Measurements from ENCODE around the gene GNB1. TPM values are rescaled to one million over a fixed set of nuclear protein-coding genes. Genes with fewer than 3 reads are reported as not detected.
A peak's percentile ranks its signal among the peaks of the same experiment; 100 is the strongest.

The GNB1 gene
- total and polyA plus RNA-seq, 8 donors: 49.6 to 195 (median 125) TPM

DNA sequence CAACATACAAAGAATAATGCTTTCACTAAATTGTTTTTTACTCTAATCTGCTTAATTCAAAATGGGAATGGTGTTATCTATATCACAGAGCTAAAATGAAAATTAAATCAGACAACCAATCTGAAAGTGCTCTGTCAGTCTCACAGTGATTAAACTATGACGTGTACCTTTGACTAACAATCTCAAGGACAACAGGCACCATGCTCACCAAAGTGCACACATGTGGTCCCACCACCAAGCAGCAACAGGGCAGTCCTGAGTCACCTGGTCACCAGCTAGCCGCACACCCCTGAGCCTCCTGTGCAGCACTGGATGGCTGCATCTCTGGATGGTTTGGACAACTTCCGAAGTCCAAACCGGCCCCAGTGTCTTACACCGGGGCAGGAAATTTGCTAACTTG is 58.1 kb downstream of the GNB1 start:
- peak in 1 of 2 donors; percentile 34 for DNase-seq
- Histone ChIP-seq H3K4me1 (peaks cover 11 to 47% (median 22%) of the 10 kb centered on the region in 4 donors), H3K9me3 (no peaks in the 10 kb centered on the region), H3K27me3 (no peaks in the 10 kb centered on the region), H3K4me3 (no peak overlapping the region), H3K27ac (no peak overlapping the region), H3K36me3 (peaks cover 12 to 79% (median 55%) of the 10 kb centered on the region in 4 donors)
- 72 to 77% (median 75%) methylated on average over 4 to 5 of the region's 5 CpGs for WGBS, 5 donors
- TF ChIP-seq EP300 (IDR thresholded peaks at IDR 0.05): no peak
- TF ChIP-seq POLR2AphosphoS5 (IDR thresholded peaks at IDR 0.05): no peak
- TF ChIP-seq, protein P1, sequence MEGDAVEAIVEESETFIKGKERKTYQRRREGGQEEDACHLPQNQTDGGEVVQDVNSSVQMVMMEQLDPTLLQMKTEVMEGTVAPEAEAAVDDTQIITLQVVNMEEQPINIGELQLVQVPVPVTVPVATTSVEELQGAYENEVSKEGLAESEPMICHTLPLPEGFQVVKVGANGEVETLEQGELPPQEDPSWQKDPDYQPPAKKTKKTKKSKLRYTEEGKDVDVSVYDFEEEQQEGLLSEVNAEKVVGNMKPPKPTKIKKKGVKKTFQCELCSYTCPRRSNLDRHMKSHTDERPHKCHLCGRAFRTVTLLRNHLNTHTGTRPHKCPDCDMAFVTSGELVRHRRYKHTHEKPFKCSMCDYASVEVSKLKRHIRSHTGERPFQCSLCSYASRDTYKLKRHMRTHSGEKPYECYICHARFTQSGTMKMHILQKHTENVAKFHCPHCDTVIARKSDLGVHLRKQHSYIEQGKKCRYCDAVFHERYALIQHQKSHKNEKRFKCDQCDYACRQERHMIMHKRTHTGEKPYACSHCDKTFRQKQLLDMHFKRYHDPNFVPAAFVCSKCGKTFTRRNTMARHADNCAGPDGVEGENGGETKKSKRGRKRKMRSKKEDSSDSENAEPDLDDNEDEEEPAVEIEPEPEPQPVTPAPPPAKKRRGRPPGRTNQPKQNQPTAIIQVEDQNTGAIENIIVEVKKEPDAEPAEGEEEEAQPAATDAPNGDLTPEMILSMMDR (IDR thresholded peaks at IDR 0.05): no peak
- TF ChIP-seq POLR2A (IDR thresholded peaks at IDR 0.05): no peak
- intact Hi-C loops (cut with DNase I; ENCODE audit: low total_unique reads): no loop called here

DNA sequence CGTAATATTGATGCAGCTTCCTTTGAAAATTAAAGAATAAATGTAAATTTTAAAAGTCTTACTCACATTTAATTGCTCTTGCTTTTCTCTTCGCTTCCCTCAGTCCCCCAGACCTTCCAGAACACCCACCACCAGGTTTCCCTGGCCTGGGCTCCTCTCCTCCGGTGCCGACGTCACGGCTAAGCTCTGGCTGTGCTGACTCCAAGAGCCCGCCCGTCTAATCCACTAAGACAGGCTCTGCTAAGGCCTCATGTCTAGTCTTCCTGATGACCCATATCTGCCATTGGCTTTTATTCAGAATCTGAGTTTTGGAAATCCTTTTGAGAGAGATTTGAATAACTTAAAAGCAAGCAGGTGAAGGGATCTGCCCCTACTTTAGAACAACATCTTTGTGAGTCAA is 58.7 kb downstream of the GNB1 start:
- peaks cover 12 to 79% (median 49%) of the 10 kb centered on the region in 4 donors for H3K36me3 ChIP-seq
- H3K4me1 ChIP-seq: peaks cover 11 to 54% (median 25%) of the 10 kb centered on the region in 4 donors
- DNase-seq: no peak
- H3K9me3 ChIP-seq: no peaks in the 10 kb centered on the region
- H3K27ac ChIP-seq: no peak overlapping the region
- H3K27me3 ChIP-seq: no peaks in the 10 kb centered on the region
- intact Hi-C loops (cut with DNase I; ENCODE audit: low total_unique reads): no loop called here
- 83 to 91% (median 88%) methylated on average over 8 of the region's 8 CpGs for WGBS, 5 donors
- TF ChIP-seq EP300 (IDR thresholded peaks at IDR 0.05) (no peak), POLR2A (IDR thresholded peaks at IDR 0.05) (no peak), POLR2AphosphoS5 (IDR thresholded peaks at IDR 0.05) (no peak)
- TF ChIP-seq, protein P1 (IDR thresholded peaks at IDR 0.05): no peak
- no peak overlapping the region for H3K4me3 ChIP-seq

DNA sequence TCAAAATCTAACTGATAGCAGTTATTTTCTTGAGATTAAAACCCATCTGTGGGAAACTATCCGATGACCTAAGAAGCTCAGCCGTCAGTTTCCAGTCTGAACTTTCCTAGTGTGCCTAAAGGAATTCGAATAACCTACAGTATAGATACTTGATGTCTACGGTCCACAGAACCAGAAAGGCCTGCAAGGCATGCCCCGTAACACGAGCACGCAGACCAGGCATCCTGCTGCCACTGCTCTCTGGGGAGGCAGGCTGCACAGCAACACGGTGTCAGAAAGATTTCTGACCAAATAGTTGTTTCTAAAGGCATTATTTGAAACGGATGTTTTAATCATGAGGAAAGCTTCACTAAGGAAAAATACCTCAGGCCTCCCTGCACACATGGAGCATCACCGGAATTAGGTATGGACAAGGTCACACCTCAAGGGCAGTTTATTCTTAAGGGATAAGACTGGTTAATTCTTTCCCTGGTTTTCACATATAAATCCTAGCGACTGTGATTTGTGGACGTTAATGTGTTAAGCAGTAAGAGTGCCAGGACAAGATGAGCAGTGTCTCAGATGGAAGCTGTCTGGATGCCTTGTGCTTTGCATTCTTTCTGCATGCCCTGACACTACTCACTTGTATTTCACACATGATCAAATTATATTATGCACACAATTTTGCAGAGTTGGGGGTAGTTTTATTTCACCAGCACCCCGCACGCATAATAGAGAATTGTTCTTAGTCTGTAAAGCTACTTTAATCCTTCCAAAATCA is 63.6 kb downstream of the GNB1 start:
- H3K36me3 ChIP-seq: peaks cover 11 to 64% (median 46%) of the 10 kb centered on the region in 4 donors
- no peaks in the 10 kb centered on the region for H3K9me3 ChIP-seq
- H3K4me3 ChIP-seq: no peak overlapping the region
- no peaks in the 10 kb centered on the region for H3K27me3 ChIP-seq
- peaks cover 0 to 39% (median 10%) of the 10 kb centered on the region in 4 donors for H3K4me1 ChIP-seq
- no peak overlapping the region for H3K27ac ChIP-seq
- intact Hi-C loops (cut with DNase I; ENCODE audit: low total_unique reads): no loop called here
- no peak for DNase-seq
- TF ChIP-seq EP300 (IDR thresholded peaks at IDR 0.05) (no peak), POLR2A (IDR thresholded peaks at IDR 0.05) (no peak), POLR2AphosphoS5 (IDR thresholded peaks at IDR 0.05) (no peak)
- TF ChIP-seq, protein P1 (IDR thresholded peaks at IDR 0.05): no peak
- 76 to 81% (median 80%) methylated on average over 14 of the region's 14 CpGs for WGBS, 5 donors

DNA sequence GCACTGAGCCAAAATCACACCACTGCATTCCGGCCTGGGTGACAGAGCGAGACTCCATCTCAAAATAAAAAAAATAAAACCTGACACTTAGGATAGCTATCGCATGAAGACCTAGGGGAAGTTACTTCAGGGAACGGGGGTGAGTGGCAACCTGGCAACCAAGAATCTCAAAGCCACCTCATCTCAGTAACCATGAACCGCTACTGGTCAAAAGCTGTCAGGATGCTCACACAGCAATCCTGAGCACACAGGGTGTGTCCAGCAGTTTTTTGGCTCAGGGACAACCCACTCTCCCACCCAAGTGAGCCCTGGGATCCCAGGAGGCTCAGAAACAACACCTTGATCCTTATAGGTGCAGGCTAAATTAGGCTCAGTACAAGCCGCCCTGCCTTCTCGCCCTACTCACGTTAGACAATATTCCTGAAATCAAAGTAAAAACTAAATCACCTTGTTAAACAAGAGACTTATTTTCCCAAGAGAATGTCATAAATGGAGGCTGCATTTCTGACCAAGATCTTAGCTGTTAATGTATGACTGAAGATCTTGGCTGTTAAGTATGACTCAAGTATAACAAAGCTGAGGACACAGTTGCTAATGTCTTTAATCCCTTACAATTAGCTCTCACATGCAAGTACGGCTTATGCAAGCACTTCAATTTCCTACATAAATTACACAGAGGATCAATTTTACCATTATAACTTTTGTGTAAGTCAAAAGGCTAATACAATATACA is 64.4 kb downstream of the GNB1 start:
- H3K9me3 ChIP-seq: no peaks in the 10 kb centered on the region
- intact Hi-C loops (cut with DNase I; ENCODE audit: low total_unique reads): no loop called here
- WGBS, 5 donors: 88 to 93% (median 89%) methylated on average over 9 of the region's 9 CpGs
- no peak for DNase-seq
- peaks cover 11 to 69% (median 54%) of the 10 kb centered on the region in 4 donors for H3K36me3 ChIP-seq
- H3K27me3 ChIP-seq: no peaks in the 10 kb centered on the region
- no peak overlapping the region for H3K4me3 ChIP-seq
- H3K27ac ChIP-seq: no peak overlapping the region
- TF ChIP-seq, protein P1 (IDR thresholded peaks at IDR 0.05): no peak
- TF ChIP-seq POLR2A (IDR thresholded peaks at IDR 0.05) (no peak), EP300 (IDR thresholded peaks at IDR 0.05) (no peak), POLR2AphosphoS5 (IDR thresholded peaks at IDR 0.05) (no peak)
- H3K4me1 ChIP-seq: peaks cover 0 to 37% (median 10%) of the 10 kb centered on the region in 4 donors
